Measurements from ENCODE around the gene ABCC1. TPM values are rescaled to one million over a fixed set of nuclear protein-coding genes. Genes with fewer than 3 reads are reported as not detected.

The ABCC1 gene
- total RNA-seq, 2 experiments from 2014 or later = 42.9 to 44.8 TPM

- no peak overlapping the region for H3K4me3 ChIP-seq (ENCODE audit: low read length)
- intact Hi-C loops (cut with DNase I, micrococcal nuclease) = no loop called here
- no peaks in the 10 kb centered on the region for H3K4me1 ChIP-seq (ENCODE audit: insufficient read depth, low read length)
- Mint-ChIP-seq H3K36me3 (ENCODE audit: low read depth) (peaks cover 89% of the 10 kb centered on the region), H3K27me3 (no peaks in the 10 kb centered on the region), H3K4me3 (no peak overlapping the region), H3K9me3 (no peaks in the 10 kb centered on the region), H3K27ac (no peak overlapping the region), H3K4me1 (ENCODE audit: low read depth) (no peaks in the 10 kb centered on the region)
- H3K27ac ChIP-seq (ENCODE audit: low read depth in 1 of 2, low read length in 2 of 2) = no peak overlapping the region
- DNase-seq (no peak), ATAC-seq (ENCODE audit: poor library complexity) (no peak)
- CTCF ChIA-PET = interaction anchor here (0.6 kb wide), 1 partner anchor 153 kb away, joined by 3 read pairs; no protein-coding TSS in a partner anchor
- no peaks in the 10 kb centered on the region for H3K9me3 ChIP-seq (ENCODE audit: control insufficient read depth in 1 of 2, insufficient read depth in 1 of 2, low read length in 2 of 2)
- POLR2A ChIA-PET = no interaction called here
- H3K27me3 ChIP-seq (ENCODE audit: control insufficient read depth in 1 of 2, insufficient read depth in 2 of 2, low read length in 2 of 2) = no peaks in the 10 kb centered on the region
- H3K36me3 ChIP-seq (ENCODE audit: insufficient read depth, low read length) = peaks cover 76% of the 10 kb centered on the region
- no peak for TF ChIP-seq CTCF (IDR thresholded peaks at IDR 0.05)
Measured at GRCh38 chr16:16108759-16109158, 159.3 kb downstream of the ABCC1 start.

- Mint-ChIP-seq H3K4me1 (ENCODE audit: low read depth) (no peaks in the 10 kb centered on the region), H3K36me3 (ENCODE audit: low read depth) (peaks cover 90% of the 10 kb centered on the region)
- intact Hi-C loops (cut with DNase I, micrococcal nuclease) = no loop called here
Measured at GRCh38 chr16:16109453-16110110, 160.2 kb downstream of the ABCC1 start.

DNA sequence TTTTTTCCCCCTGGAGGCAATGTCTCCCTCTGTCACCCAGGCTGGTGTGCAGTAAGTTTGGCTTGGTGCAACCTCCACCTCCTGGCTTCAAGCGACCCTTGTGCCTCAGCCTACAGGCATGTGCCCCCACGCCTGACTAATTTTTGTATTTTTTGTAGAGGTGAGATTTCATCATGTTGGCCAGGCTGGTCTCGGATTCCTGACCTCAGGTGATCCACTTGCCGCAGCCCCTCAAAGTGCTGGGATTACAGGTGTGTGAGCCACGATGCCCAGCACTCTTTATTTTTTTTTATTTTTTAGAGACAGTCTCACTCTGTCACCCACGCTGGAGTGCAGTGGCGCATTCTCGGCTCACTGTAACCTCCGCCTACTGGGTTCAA lies 160.7 kb downstream of the ABCC1 start:
- peaks cover 0 to 7% of the 10 kb centered on the region in 2 experiments for H3K9me3 ChIP-seq (ENCODE audit: control insufficient read depth in 1 of 2, insufficient read depth in 1 of 2, low read length in 2 of 2)
- H3K4me1 ChIP-seq (ENCODE audit: insufficient read depth, low read length) = no peaks in the 10 kb centered on the region
- ATAC-seq (ENCODE audit: poor library complexity) = no peak
- Mint-ChIP-seq H3K36me3 (ENCODE audit: low read depth) (peaks cover 93% of the 10 kb centered on the region), H3K4me3 (no peak overlapping the region), H3K27me3 (no peaks in the 10 kb centered on the region), H3K27ac (no peak overlapping the region), H3K4me1 (ENCODE audit: low read depth) (no peaks in the 10 kb centered on the region), H3K9me3 (no peaks in the 10 kb centered on the region)
- H3K4me3 ChIP-seq (ENCODE audit: low read length) = no peak overlapping the region
- intact Hi-C loops (cut with DNase I, micrococcal nuclease) = no loop called here
- peaks cover 82% of the 10 kb centered on the region for H3K36me3 ChIP-seq (ENCODE audit: insufficient read depth, low read length)
- DNase-seq = no peak
- POLR2A ChIA-PET = no interaction called here
- no peak for TF ChIP-seq CTCF (IDR thresholded peaks at IDR 0.05)
- no peak overlapping the region for H3K27ac ChIP-seq (ENCODE audit: low read depth in 1 of 2, low read length in 2 of 2)
- CTCF ChIA-PET = no interaction called here
- H3K27me3 ChIP-seq (ENCODE audit: control insufficient read depth in 1 of 2, insufficient read depth in 2 of 2, low read length in 2 of 2) = no peaks in the 10 kb centered on the region

More at GRCh38 chr16:16109453-16110110, 160.2 kb downstream of the ABCC1 start:
- Histone ChIP-seq H3K9me3 (ENCODE audit: control insufficient read depth in 1 of 2, insufficient read depth in 1 of 2, low read length in 2 of 2) (peaks cover 0 to 4% of the 10 kb centered on the region in 2 experiments), H3K27ac (ENCODE audit: low read depth in 1 of 2, low read length in 2 of 2) (no peak overlapping the region), H3K4me3 (ENCODE audit: low read length) (no peak overlapping the region), H3K36me3 (ENCODE audit: insufficient read depth, low read length) (peaks cover 78% of the 10 kb centered on the region), H3K27me3 (ENCODE audit: control insufficient read depth in 1 of 2, insufficient read depth in 2 of 2, low read length in 2 of 2) (no peaks in the 10 kb centered on the region), H3K4me1 (ENCODE audit: insufficient read depth, low read length) (no peaks in the 10 kb centered on the region)
- CTCF ChIA-PET = no interaction called here
- no peak for TF ChIP-seq CTCF (IDR thresholded peaks at IDR 0.05)
- H3K4me3 Mint-ChIP-seq = no peak overlapping the region
- H3K27me3 Mint-ChIP-seq = no peaks in the 10 kb centered on the region
- no peak overlapping the region for H3K27ac Mint-ChIP-seq
- H3K9me3 Mint-ChIP-seq = no peaks in the 10 kb centered on the region
- POLR2A ChIA-PET = no interaction called here
- ATAC-seq (ENCODE audit: poor library complexity) (no peak), DNase-seq (no peak)

Data from CD4-positive, alpha-beta T cell (primary cell).